ENCODE results near the gene ZNF141. TPM values are rescaled to one million over a fixed set of nuclear protein-coding genes. Genes with fewer than 3 reads are reported as not detected.

Gene ZNF141
- total RNA-seq, 1 experiment from 2014 or later = 43.6 TPM

GRCh38 chr4:337143-337931, at the start of gene ZNF141 (continued):
- TF ChIP-seq HMGXB4 (CRISPR knock-in tag; IDR thresholded peaks at IDR 0.05) (peak; percentile 41; the same call in 1 of the 2 replicates), NFYB (CRISPR knock-in tag; conservative IDR thresholded peaks at IDR 0.05; ENCODE audit: low read depth) (peak; percentile 96), MAX (CRISPR knock-in tag; IDR thresholded peaks at IDR 0.05) (peak; percentile 24; the same call in 1 of the 2 replicates), ZNF423 (CRISPR knock-in tag; IDR thresholded peaks at IDR 0.05) (peak; percentile 83; the same call in 1 of the 2 replicates), PREB (CRISPR knock-in tag; IDR thresholded peaks at IDR 0.05; ENCODE audit: borderline replicate concordance) (no peak), FOXK1 (CRISPR knock-in tag; IDR thresholded peaks at IDR 0.05) (peak; percentile 80), ZNF396 (CRISPR knock-in tag; IDR thresholded peaks at IDR 0.05; ENCODE audit: borderline replicate concordance) (no peak), NFE2L1 (CRISPR knock-in tag; IDR thresholded peaks at IDR 0.05) (0 out of 2 replicates have a peak, but pooled peaks have one; percentile 80), ZBTB21 (CRISPR knock-in tag; IDR thresholded peaks at IDR 0.05; ENCODE audit: borderline replicate concordance) (0 out of 2 replicates have a peak, but pooled peaks have one; percentile 13), E2F1 (CRISPR knock-in tag; IDR thresholded peaks at IDR 0.05) (no peak), CREB1 (CRISPR knock-in tag; IDR thresholded peaks at IDR 0.05) (no peak)

GRCh38 chr4:288891-289290, 48.7 kb upstream of the ZNF141 start:
- CTCF ChIA-PET = no interaction called here
- Mint-ChIP-seq H3K4me3 (no peak overlapping the region), H3K9me3 (peaks cover 14% of the 10 kb centered on the region), H3K4me1 (0 out of 2 replicates have a peak, but pooled peaks cover 5% of the 10 kb centered on the region), H3K27me3 (ENCODE audit: low read depth) (no peaks in the 10 kb centered on the region), H3K27ac (no peak overlapping the region), H3K36me3 (peaks cover 40% of the 10 kb centered on the region)
- no peak for DNase-seq (ENCODE audit: low spot score)
- no peak for TF ChIP-seq ZBTB43 (CRISPR knock-in tag; IDR thresholded peaks at IDR 0.05)
- no peak for TF ChIP-seq CBFB (CRISPR knock-in tag; IDR thresholded peaks at IDR 0.05; ENCODE audit: low read depth)
- no peak for TF ChIP-seq E2F4 (CRISPR knock-in tag; IDR thresholded peaks at IDR 0.05; ENCODE audit: borderline replicate concordance, low read depth)
- no peak for TF ChIP-seq ZNF138 (CRISPR knock-in tag; conservative IDR thresholded peaks at IDR 0.05)
- TF ChIP-seq HMGA2 (CRISPR knock-in tag; IDR thresholded peaks at IDR 0.05) = no peak
- no peak for TF ChIP-seq ZNF532 (CRISPR knock-in tag; IDR thresholded peaks at IDR 0.05; ENCODE audit: borderline replicate concordance)
- TF ChIP-seq SOX15 (CRISPR knock-in tag; IDR thresholded peaks at IDR 0.05) = no peak
- POLR2A ChIA-PET = no interaction called here
- no peak for ATAC-seq
